ENCODE measurements around the gene ANOS1. TPM values are rescaled to one million over a fixed set of nuclear protein-coding genes. Genes with fewer than 3 reads are reported as not detected.

The ANOS1 gene
- total and polyA plus RNA-seq, 2 of the 8 experiments (the other 6 are each of a cell fraction or from before 2014, with no cell fraction given) = 34.4 to 59.0 TPM

GRCh38 chrX:8636497-8636896 lies 95.4 kb downstream of the ANOS1 start (continued):
- TF ChIP-seq TEAD4 (IDR thresholded peaks at IDR 0.05; ENCODE audit: low read depth, low read length) = no peak
- no peak for TF ChIP-seq BACH1 (IDR thresholded peaks at IDR 0.05; ENCODE audit: low read length)
- TF ChIP-seq HDAC6 (IDR thresholded peaks at IDR 0.05; ENCODE audit: low read depth, low read length) = no peak
- TF ChIP-seq GABPA (IDR thresholded peaks at IDR 0.05; ENCODE audit: borderline replicate concordance, insufficient read depth, low read length) = no peak
- TF ChIP-seq CBX5 (IDR thresholded peaks at IDR 0.05; ENCODE audit: low read depth, low read length) = no peak
- no peak for TF ChIP-seq HDAC2 (IDR thresholded peaks at IDR 0.05; ENCODE audit: borderline replicate concordance in 1 of 2, low read depth in 2 of 2, low read length in 2 of 2)
